Fibroblast of villous mesenchyme (primary cell): ENCODE results near the gene BCO2. TPM values are rescaled to one million over a fixed set of nuclear protein-coding genes. Genes with fewer than 3 reads are reported as not detected.
A peak's percentile ranks its signal among the peaks of the same experiment; 100 is the strongest.
"Not testable (repeated sequence)": the region's sequence is repeated elsewhere in the genome, so short reads cannot be mapped to it uniquely, and the experiment has no call there.

Experiments
- DNase-seq: peaks from one replicate; pipeline ENCODE4 v3.0.0-alpha.2; 2010; ENCODE audit warnings: low read depth
- H3K4me3 ChIP-seq: 2 replicates; pipeline ENCODE4 v1.5.1; 2011; ENCODE audit warnings: low read depth, mild to moderate bottlenecking, low read length
- CTCF ChIP-seq: IDR thresholded peaks from 2 replicates; pipeline ENCODE4 v1.5.1; 2012; ENCODE audit warnings: low read depth, mild to moderate bottlenecking, low read length; ENCODE audit not compliant: insufficient read depth
- total RNA-seq: library from RNA; depleted of rRNA; stranded (reverse); fragments of >200 nt; gene quantifications from 2 replicates; pipeline ENCODE4 v1.2.3, GENCODE V29; 2012

BCO2 gene
- total RNA-seq, 1 donor, result 3.0 TPM

DNA sequence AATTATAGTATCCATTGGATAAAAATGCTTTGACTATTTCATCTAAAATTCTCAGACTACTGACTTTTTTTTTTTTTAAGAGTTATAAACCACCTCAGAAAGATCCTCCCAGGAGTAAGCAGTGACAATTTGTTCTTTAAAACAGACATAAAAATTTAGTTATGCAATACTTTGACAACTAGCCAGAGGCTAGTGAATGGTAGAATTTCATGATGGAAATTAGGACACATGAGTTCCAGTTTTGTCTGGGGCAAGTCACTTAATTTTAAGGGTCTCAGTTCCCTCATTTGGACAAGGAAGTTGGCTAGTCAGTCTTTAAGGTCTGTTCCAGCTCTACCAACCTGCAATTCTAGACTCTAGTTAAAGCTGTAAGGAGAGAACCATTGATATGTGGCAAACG, 14.3 kb upstream of the BCO2 start:
- H3K4me3 ChIP-seq, result no peak overlapping the region
- peak; percentile 67 for DNase-seq
- TF ChIP-seq CTCF, result no peak

DNA sequence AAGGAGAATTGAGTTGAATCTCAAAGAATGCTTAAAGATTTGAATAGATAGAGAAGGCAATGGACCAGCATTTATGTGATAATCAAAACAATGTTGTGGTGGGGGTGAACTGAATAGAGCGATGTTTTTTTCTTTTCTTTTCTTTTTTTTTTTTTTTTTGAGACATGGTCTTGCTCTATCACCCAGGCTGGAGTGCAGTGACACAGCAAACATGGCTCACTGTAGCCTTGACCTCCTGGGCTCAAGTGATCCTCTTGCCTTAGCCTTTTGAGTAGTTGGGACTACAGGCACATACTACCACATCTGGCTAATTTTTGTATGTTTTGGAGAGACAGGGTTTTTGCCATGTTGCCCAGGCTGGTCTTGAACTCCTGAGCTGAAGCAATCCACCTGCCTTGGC, 13.1 kb upstream of the BCO2 start:
- peak overlapping the region; percentile 53 for H3K4me3 ChIP-seq
- DNase-seq, result not testable (repeated sequence)

GRCh38 chr11:112162761-112163546, 12.4 kb upstream of the BCO2 start:
- peak; percentile 34 for DNase-seq
- H3K4me3 ChIP-seq, result peak overlapping the region; percentile 53
- no peak for TF ChIP-seq CTCF

GRCh38 chr11:112163875-112164685, 11.2 kb upstream of the BCO2 start, which contains the start of gene IL18:
IL18 (minus strand) TSS chr11:112164094; CDS start chr11:112155053, 9,041 bp downstream.
- TF ChIP-seq CTCF, result no peak
- H3K4me3 ChIP-seq, result peak within 1 kb of the TSS; percentile 53
- peak; percentile 32 for DNase-seq

DNA sequence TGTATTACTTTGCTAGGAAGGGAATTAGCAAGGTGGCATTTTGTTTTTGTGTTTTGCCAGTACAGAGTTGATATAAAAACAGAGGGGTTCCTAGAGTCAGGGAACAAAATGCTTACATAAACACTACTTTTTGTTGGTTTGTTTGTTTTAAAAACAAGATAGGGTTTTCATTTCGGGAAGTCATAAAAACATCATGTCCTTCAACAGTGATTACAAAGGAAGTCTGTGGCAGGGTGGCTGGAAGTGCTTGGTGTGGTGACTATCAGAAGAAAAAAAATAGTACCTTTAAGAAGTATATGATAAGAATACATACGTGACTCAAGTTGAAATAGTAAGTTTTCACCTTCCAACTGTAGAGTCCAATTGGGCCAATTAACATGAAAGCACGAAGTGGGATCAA, 10.3 kb upstream of the BCO2 start:
- DNase-seq, result no peak
- H3K4me3 ChIP-seq, result no peak overlapping the region

GRCh38 chr11:112166562-112166961, 8.8 kb upstream of the BCO2 start:
- peak; percentile 77 for DNase-seq
- no peak overlapping the region for H3K4me3 ChIP-seq
- no peak for TF ChIP-seq CTCF

More for the DNA sequence above, 10.3 kb upstream of the BCO2 start:
- TF ChIP-seq CTCF, result no peak

DNA sequence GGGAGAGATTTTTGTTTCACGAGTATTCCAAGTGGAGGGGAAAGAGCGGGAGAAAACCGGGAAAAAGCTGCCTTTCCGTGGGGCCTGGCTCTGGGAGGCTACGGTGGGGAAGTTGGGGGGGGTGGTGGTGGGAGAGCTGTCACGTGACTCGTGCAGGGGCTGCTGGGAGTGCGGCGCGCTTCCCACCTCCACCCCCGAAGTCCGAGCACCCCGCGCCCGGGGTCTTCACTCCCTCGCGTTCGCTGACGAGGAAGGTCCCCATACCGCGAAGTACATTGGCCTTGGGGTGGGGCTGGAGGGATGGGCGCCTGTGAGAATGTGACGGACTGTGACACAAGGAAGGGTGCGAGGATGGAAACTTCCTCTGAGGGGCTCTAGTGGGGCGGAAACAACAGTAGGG, 8.2 kb upstream of the BCO2 start, which contains the start of gene TEX12:
Gene TEX12 (plus strand): TSS at position 228 of the 400 bp plus-strand sequence. CDS start 1,897 bp downstream, outside the sequence.
- TF ChIP-seq CTCF, result no peak
- no peak for DNase-seq
- H3K4me3 ChIP-seq, result no peak within 1 kb of the TSS
